ENCODE data around the gene ING3.
"Not testable (repeated sequence)": the region's sequence is repeated elsewhere in the genome, so short reads cannot be mapped to it uniquely, and the experiment has no call there.

ING3 gene

GRCh38 chr7:120990468-120991118, 40.0 kb downstream of the ING3 start:
- DNase-seq = no peak

DNA sequence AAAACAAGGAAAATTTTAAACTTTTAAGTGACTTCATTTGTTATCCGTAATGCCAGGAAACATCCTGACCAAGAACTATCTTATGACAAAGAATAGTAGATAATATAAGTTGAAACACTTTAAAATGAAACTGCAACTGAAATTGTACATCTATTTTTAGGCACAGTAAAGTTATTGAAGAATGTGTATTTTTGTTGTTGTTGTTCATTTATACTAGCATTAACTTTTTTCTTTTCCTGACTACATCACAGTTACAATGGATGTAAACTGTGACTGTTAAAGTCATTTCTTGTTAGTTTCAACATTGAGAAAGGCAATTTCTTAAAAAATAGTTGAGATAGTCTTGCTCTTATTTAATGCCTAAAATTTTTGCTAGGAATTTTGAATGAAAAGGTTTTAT, 40.6 kb downstream of the ING3 start:
- DNase-seq = no peak

DNA sequence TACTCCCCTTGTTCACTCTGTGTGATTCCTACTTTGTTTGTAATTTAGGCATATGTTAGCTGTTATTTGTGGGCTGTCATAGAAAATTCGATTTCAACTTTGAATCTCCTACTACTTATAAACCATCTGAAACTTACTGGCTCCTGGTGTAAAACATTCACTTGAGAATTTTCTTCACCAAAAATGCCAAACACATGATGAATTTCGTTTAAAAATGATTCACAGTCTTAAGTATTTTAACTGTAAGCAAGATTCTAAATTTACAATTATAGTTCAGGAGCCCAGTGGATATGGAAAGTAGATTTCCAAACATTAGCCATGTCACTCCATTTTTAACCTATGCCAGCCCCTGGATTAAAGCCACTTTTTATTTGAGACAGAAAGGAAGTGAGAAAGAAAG, 41.0 kb downstream of the ING3 start:
- peak; percentile 58 for DNase-seq

DNA sequence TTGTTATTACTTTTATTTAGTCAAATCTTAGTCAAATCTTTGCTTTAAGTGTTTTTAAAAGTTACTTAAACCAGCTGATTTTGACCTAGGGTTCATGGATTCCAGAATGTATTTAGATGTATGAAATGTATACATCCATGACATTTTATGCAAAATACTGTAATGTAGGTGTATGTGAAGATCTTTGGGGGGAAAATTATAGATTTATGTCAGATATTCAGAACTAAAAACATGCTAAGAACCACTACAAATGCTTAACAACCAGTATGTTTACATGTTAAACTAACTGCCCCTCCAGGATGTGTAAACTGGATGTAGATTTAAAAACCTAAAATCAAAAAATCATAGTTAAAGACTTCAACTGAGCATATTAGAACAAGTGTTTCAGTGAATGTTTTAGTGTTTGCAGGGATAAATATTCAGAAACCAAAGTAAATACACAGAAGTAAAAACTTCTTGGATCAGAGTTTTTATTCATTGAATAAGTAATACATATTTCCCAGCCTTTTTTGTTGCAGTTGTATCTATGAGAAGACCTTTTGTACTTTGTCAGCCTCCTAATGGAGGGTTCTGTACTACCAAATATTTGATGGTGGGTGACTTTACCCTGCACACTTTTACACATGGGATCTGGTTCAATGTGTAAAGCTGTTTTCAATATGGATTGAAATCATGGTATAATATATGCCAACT, 41.8 kb downstream of the ING3 start:
- no peak for DNase-seq

- peak; percentile 55 for DNase-seq
These were observed 42.5 kb downstream of the ING3 start for GRCh38 chr7:120992965-120993494.

- DNase-seq = no peak
These were observed 43.1 kb downstream of the ING3 start for GRCh38 chr7:120993553-120994191.

DNA sequence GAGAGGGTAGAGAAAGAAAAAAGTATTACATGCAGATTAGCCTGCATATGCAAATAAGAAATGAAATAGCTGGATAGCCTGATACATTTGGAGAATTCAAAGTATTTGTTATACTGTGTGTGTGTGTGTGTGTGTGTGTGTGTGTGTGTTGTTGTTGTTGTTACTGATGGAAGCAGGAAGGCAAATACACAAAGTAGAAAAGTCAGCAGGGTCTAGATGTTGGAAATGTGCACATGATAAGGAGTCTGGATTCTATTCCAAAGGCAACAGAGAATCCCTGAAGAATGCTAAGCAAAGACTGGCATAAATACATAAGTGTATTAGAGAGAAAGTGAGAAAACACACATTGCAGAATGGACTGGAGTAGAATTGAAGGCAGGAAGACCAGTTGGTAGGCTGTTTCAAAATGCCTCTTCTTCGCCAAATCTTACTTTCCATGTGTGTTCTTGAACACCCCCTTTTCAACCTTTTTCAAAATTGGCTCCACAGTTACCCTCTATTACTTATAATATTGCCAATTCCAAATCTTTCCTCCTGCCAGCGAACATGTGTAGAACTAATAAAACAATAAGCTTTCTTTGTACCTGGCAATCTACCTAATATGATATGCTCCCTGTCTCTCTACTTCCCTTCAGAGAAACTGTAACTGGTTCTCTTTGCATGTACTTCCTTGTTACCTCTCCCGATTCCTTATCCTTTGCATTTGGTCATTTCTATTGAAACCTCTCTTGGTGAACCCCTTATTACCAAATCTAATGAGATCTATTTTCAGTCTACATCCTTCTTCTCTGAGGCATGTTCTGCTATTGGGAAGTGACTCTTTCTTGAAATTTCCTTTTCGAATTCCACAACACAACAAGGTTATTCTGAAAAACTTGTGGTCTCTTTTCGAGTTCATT, 44.2 kb downstream of the ING3 start:
- no peak for DNase-seq

DNA sequence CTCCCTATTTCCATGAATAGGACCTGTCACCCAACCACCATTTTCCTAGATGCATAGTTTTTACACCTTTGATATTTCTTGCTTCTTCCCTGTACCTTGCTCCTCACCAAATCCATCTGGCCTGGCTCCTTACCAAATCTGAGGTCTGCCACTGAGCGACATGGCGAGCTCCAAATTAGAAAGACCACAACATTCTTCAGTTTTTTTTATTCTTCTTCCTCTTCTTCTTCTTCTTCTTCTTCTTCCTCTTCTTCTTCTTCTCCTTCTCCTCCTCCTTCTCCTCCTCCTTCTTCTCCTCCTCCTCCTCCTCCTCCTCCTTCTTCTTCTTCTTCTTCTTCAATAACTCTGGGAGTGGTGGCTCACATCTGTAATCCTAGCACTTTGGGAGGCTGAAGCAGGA, 45.1 kb downstream of the ING3 start:
- DNase-seq = no peak

DNA sequence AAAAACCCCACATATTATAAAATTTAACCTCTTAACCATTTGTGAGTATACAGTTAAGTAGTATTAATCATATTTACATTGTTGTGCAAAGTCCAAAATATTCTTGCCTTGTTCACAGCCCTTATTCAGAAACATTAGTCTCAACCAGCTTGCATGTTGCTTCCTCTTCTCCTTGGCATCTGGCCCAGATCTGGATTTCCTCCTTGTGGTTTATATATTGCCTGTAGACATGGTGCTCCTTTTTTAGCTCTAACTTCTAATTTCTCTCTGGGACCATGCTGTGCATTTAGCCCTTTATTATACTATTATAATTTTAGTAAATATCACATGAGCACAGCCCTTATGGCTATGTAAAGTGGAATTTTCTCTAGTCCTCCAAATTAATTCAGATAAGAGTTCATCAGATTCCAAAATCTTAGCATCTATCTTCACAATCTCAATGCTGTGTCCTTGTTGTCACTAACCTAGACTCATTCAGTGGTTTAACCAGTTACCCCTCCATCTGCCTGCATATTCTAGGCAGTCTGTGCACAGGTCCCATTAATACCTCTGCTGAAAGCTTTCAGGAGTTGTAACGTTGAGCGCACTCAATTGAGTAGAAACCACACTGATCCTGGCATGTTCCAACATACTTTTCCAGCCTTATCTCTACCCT, 45.9 kb downstream of the ING3 start:
- DNase-seq = peak; percentile 63

- DNase-seq = no peak
These were observed 46.4 kb downstream of the ING3 start for GRCh38 chr7:120996988-120997345.

GRCh38 chr7:120997882-120998474, 47.4 kb downstream of the ING3 start:
- DNase-seq = no peak

- DNase-seq = no peak
These were observed 47.9 kb downstream of the ING3 start for GRCh38 chr7:120998520-120998919.

- DNase-seq = no peak
These were observed 48.5 kb downstream of the ING3 start for GRCh38 chr7:120998996-120999565.

DNA sequence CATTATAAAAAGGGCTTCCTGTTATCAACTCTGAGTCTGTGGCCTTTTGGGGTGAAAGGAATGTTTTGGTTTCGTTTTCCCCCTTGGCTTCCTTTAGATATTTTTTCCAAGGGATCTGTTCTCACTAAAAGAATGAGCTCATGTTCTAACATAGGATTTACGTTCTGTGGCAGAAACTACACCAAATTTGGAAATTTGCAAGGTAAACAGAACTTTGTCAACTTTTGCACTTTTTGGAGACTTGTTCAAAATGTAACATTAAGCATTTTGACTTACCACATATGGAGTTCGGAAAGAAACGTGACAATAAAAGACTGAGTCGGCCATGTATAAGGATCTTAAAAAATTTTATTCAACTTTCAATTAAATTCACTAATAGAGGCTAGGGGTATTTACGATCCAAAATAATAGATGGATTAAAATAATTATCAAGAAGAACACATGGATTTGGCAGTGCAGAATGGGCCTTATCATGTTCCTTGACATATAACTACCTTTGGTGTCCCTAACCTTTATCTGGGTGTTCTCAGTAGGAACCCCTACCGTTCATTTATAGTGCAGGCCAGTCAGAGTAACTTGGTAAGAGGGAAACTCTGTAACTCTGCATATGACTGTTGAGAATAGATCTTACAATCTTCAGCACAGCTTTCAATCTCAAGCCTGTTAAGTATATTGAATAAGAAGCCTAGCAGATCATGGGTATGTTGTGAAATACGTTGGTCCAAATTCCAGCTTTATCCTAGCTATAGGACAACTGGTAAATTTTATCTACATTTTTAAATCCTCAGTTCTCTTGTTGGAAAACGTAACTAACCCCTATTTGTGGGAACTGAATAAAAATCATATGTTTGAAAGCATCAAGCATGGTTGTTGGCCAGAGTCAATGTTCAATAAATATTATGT, 49.8 kb downstream of the ING3 start:
- peak; percentile 61 for DNase-seq

DNA sequence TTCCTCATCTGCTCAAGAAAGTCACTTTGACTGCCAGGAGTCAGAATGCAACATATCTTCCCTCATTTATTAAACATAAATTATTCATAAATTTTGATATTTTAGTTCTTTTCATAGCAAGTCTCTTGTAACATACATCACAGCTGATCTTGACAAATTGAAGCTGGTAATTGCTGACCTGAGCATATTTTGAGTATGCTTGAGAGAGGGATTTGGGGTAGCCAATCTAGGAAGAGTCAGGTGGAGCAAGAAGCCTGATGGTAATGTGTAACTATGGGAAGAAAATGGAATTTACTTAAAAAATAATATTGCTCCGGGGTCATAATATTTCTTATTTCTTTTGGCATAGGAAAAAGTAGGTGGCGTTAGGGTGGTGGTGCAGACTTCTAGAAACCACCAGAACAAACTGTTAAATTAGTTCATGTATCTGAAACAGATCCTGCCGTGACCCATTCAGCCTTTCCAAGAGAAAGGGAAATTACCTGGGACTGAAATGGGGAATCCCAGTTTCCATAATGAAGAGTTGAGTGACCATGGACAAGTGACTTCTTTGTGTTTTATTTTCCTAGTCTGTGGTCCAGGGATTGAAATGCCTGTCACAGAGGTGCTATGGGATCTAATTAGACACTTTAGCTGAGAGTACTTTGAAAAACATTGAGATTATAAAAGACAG, 50.8 kb downstream of the ING3 start:
- no peak for DNase-seq

- no peak for DNase-seq
These were observed 51.6 kb downstream of the ING3 start for GRCh38 chr7:121002048-121002756.

DNA sequence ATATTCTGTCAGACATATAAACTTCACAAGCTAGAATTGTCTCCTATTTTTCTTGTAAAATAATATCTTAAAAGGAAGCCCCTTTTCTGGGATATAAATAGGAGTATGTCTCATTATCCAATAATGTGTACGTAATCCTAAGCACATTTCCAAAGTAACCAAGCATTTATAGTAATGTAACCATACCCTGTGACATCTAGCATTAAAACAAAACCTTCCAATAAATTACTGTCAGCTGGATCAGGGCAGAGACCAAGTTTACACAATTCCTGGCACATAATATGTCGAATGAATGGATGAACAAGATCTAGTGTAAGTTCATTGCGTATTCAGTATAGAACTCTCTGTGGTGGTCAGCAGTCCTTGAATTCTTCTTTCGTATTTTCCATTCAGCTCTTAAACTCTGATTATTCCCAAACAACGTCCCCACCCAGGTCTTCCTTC, 52.2 kb downstream of the ING3 start:
- peak; percentile 45 for DNase-seq

GRCh38 chr7:121003986-121004685, 53.6 kb downstream of the ING3 start:
- DNase-seq = no peak

GRCh38 chr7:121005058-121005457, 54.5 kb downstream of the ING3 start:
- DNase-seq = not testable (repeated sequence)

Data from eye (tissue), 1 donor.